GM12878 (cell line): ENCODE measurements around the gene TEX101. TPM values are rescaled to one million over a fixed set of nuclear protein-coding genes. Genes with fewer than 3 reads are reported as not detected.
"Not testable (repeated sequence)": the region's sequence is repeated elsewhere in the genome, so short reads cannot be mapped to it uniquely, and the experiment has no call there.

ENCODE experiments used
- ATAC-seq: fragments of 200-7000 bp; cut with Tn5 transposase; 3 replicates; pipeline ENCODE4 v1.9.1; 2020; ENCODE audit warnings: mild to moderate bottlenecking, moderate library complexity
- BruUV-seq: library from RNA; stranded (reverse); fragments of 400-500 nt; replicated peaks from 2 replicates; lab custom pipeline; 2021; lab: Mats Ljungman, UMichigan
- CTCF ChIA-PET: fragments of 300-600 bp; sonication (Branson Sonifier 250); formaldehyde crosslinking; extraction: SDS; loops from one replicate; lab custom pipeline; 2021; ENCODE audit warnings: inconsistent platforms; lab: Yijun Ruan, JAX
- POLR2A ChIA-PET: fragments of 350-600 bp; formaldehyde crosslinking; extraction: SDS; loops from one replicate; lab custom pipeline; 2021; ENCODE audit warnings: inconsistent platforms; lab: Charles Lee
- RAD21 ChIA-PET: fragments of 300-600 bp; sonication (Branson Sonifier 250); formaldehyde crosslinking; loops from one replicate; lab custom pipeline; 2023; ENCODE audit warnings: antibody characterized with exemption; ENCODE audit not compliant: unreplicated experiment; lab: Charles Lee
- SMC1A ChIA-PET: fragments of 300-600 bp; sonication (Branson Sonifier 250); formaldehyde crosslinking; loops from one replicate; lab custom pipeline; 2023; ENCODE audit not compliant: unreplicated experiment, uncharacterized antibody; lab: Charles Lee
- DNase-seq: peaks from one replicate; pipeline ENCODE4 v3.0.0-alpha.2; 2011; ENCODE audit warnings: low read depth, low spot score
- FAIRE-seq: peaks from 3 replicates; lab custom pipeline; 2011; peaks lifted over from hg19 to GRCh38; lab: Jason Lieb, UNC
- H2AFZ ChIP-seq: 2 replicates; pipeline ENCODE4 v1.6.0; 2011; ENCODE audit warnings: low read depth, low read length, control low read depth; ENCODE audit not compliant: control insufficient read depth
- H3K27ac ChIP-seq: 2 replicates; pipeline ENCODE4 v1.5.1; 2011; ENCODE audit warnings: control low read depth; ENCODE audit not compliant: control insufficient read depth, insufficient read depth
- H3K27me3 ChIP-seq, 2 experiments: replicated peaks in 1 of 2; 2 replicates each; pipeline versions ENCODE4 v1.6.0 to v1.6.1; 2011; ENCODE audit warnings: low read length in 1 of 2; ENCODE audit not compliant: control insufficient read depth in 2 of 2, insufficient read depth in 2 of 2
- H3K36me3 ChIP-seq, 2 experiments: 2 replicates each; pipeline ENCODE4 v1.5.1; 2011; ENCODE audit warnings: low read length in 1 of 2; ENCODE audit not compliant: control insufficient read depth in 2 of 2, insufficient read depth in 2 of 2
- H3K4me1 ChIP-seq: 2 replicates; pipeline ENCODE4 v1.6.1; 2011; ENCODE audit warnings: mild to moderate bottlenecking, low read length, moderate library complexity, mixed read lengths; ENCODE audit not compliant: control insufficient read depth, insufficient read depth
- H3K4me2 ChIP-seq: 2 replicates; pipeline ENCODE4 v1.6.0; 2011; ENCODE audit warnings: control low read depth; ENCODE audit not compliant: control insufficient read depth, insufficient read depth
- H3K4me3 ChIP-seq: fragments of 200-600 bp; sonication (generic); 2 replicates; pipeline ENCODE4 v1.5.1; 2016
- H3K79me2 ChIP-seq: 2 replicates; pipeline ENCODE4 v1.6.0; 2011; ENCODE audit warnings: low read length; ENCODE audit not compliant: control insufficient read depth, insufficient read depth
- H3K9ac ChIP-seq: 2 replicates; pipeline ENCODE4 v1.8.0; 2011; ENCODE audit warnings: low read length, control low read depth, mixed read lengths; ENCODE audit not compliant: control insufficient read depth, insufficient read depth
- H3K9me3 ChIP-seq: replicated peaks from 3 replicates; pipeline ENCODE4 v1.5.1; 2011; ENCODE audit warnings: mild to moderate bottlenecking, low read length; ENCODE audit not compliant: control insufficient read depth, insufficient read depth
- H4K20me1 ChIP-seq: 2 replicates; pipeline ENCODE4 v1.6.0; 2011; ENCODE audit not compliant: control insufficient read depth, insufficient read depth
- CEBPB ChIP-seq, 2 experiments: fragments of 150-350 bp in 1 of 2; IDR thresholded peaks; 2 replicates each; pipeline ENCODE4 v1.6.1; 2012 to 2014; ENCODE audit warnings: low read depth in 2 of 2, low read length in 2 of 2, borderline replicate concordance in 1 of 2, inconsistent platforms in 1 of 2
- E2F8 ChIP-seq: fragments of 450-650 bp; IDR thresholded peaks from 2 replicates; pipeline ENCODE4 v1.6.1; 2018; ENCODE audit warnings: mild to moderate bottlenecking, low read depth, moderate library complexity; ENCODE audit not compliant: partially characterized antibody
- GABPA ChIP-seq: IDR thresholded peaks from 2 replicates; pipeline ENCODE4 v1.6.1; 2014; ENCODE audit warnings: antibody characterized with exemption, low read depth, mild to moderate bottlenecking, inconsistent platforms
- JUND ChIP-seq: IDR thresholded peaks from 2 replicates; pipeline ENCODE4 v1.6.1; 2012; ENCODE audit warnings: low read depth, mild to moderate bottlenecking, low read length, improper control_type of control experiment, moderate library complexity
- KDM1A ChIP-seq: fragments of 200-600 bp; sonication (generic); IDR thresholded peaks from 2 replicates; pipeline ENCODE4 v1.6.1; 2016; ENCODE audit warnings: borderline replicate concordance
- MEF2A ChIP-seq: IDR thresholded peaks from 2 replicates; pipeline ENCODE4 v1.6.1; 2011; ENCODE audit warnings: low read depth, mild to moderate bottlenecking, low read length, moderate library complexity; ENCODE audit not compliant: insufficient read depth
- NFXL1 ChIP-seq: fragments of 450-650 bp; IDR thresholded peaks from 2 replicates; pipeline ENCODE4 v1.6.1; 2017; ENCODE audit warnings: antibody characterized with exemption, mild to moderate bottlenecking, borderline replicate concordance
- RAD51 ChIP-seq: fragments of 450-650 bp; IDR thresholded peaks from 2 replicates; pipeline ENCODE4 v1.6.1; 2016; ENCODE audit warnings: moderate library complexity, mild to moderate bottlenecking, inconsistent platforms
- SMAD5 ChIP-seq: IDR thresholded peaks from 2 replicates; pipeline ENCODE4 v1.6.1; 2016; ENCODE audit warnings: antibody characterized with exemption, low read depth
- YBX1 ChIP-seq: fragments of 450-650 bp; IDR thresholded peaks from 2 replicates; pipeline ENCODE4 v1.6.1; 2016; ENCODE audit warnings: antibody characterized with exemption
- ZNF592 ChIP-seq: fragments of 450-650 bp; IDR thresholded peaks from 2 replicates; pipeline ENCODE4 v1.6.1; 2017; ENCODE audit warnings: mild to moderate bottlenecking, moderate library complexity
- WGBS: methylation state at CpG from one replicate; pipeline ENCODE4 v1.1.6; 2016; ENCODE audit warnings: low lambda C conversion rate; ENCODE audit not compliant: insufficient replicate concordance, insufficient coverage; ENCODE audit errors: missing lambda C conversion rate; 5-methylcytosine and 5-hydroxymethylcytosine counted together
- in situ Hi-C: fragments of 300-500 bp; cut with MboI; formaldehyde crosslinking; loops from 9 replicates; pipeline ENCODE4 v1.14.3; 2018; ENCODE audit warnings: mixed read lengths
- intact Hi-C: fragments of 100-400 bp; cut with micrococcal nuclease; formaldehyde crosslinking; loops from one replicate; pipeline ENCODE4 v1.14.2; 2022; ENCODE audit not compliant: unreplicated experiment
- polyA plus RNA-seq, 11 experiments: library from polyadenylated mRNA; depleted of rRNA in 4 of 11; unstranded in 6 of 11; stranded (reverse) in 5 of 11; fragments of >200 nt; fragmentation: Nextera tagmentation in 4 of 11; fragmentation: Illumina TruSeq in 1 of 11; extraction: Ambion mirVana in 4 of 11; extraction: Trizol in 1 of 11; gene quantifications; 1 replicate in 1 of 11; 2 replicates in 10 of 11; pipeline versions ENCODE4 v1.2.1 to v1.2.3, GENCODE V29; 2011 to 2016; ENCODE audit warnings: inconsistent platforms in 2 of 11, missing spikeins in 2 of 11, low read depth in 1 of 11
- total RNA-seq, 4 experiments: library from RNA; depleted of rRNA in 3 of 4; stranded (reverse); fragments of >200 nt in 3 of 4; fragmentation: Illumina TruSeq in 1 of 4; extraction: Trizol in 1 of 4; gene quantifications; 2 replicates each; pipeline versions ENCODE4 v1.2.1 to v1.2.3, GENCODE V29; 2013 to 2021

Gene TEX101
- total and polyA plus RNA-seq, 10 of the 15 experiments (the other 5 are each of a cell fraction or from before 2014, with no cell fraction given): not detected

- TF ChIP-seq KDM1A (no peak), SMAD5 (no peak), YBX1 (no peak), NFXL1 (no peak), MEF2A (no peak), JUND (no peak)
Measured at GRCh38 chr19:43371909-43372308, 42.8 kb upstream of the TEX101 start (continued).

- Histone ChIP-seq H4K20me1 (no peaks in the 10 kb centered on the region), H3K27me3 (no peaks in the 10 kb centered on the region), H3K79me2 (no peaks in the 10 kb centered on the region), H3K4me3 (no peak overlapping the region), H2AFZ (no peak overlapping the region), H3K4me2 (no peak overlapping the region), H3K4me1 (no peaks in the 10 kb centered on the region), H3K9me3 (no peaks in the 10 kb centered on the region), H3K27ac (no peak overlapping the region), H3K9ac (no peak overlapping the region), H3K36me3 (no peaks in the 10 kb centered on the region)
- ATAC-seq (no peak), FAIRE-seq (no peak), DNase-seq (no peak)
- intact Hi-C loops (no loop called here), in situ Hi-C loops (no loop called here)
- POLR2A ChIA-PET: no interaction called here
- 40% methylated on average over 7 of the region's 7 CpGs for WGBS
- RAD21 ChIA-PET: no interaction called here
- CTCF ChIA-PET: no interaction called here
- TF ChIP-seq ZNF592 (no peak), GABPA (no peak), CEBPB (IDR thresholded peaks at IDR 0.05; ENCODE audit: borderline replicate concordance in 1 of 2, low read depth in 2 of 2, low read length in 2 of 2) (no peak), RAD51 (no peak), E2F8 (no peak)
- BruUV-seq: no TSS peak
- SMC1A ChIA-PET: no interaction called here
Measured at GRCh38 chr19:43372462-43372861, 42.2 kb upstream of the TEX101 start.

GRCh38 chr19:43377624-43378023, 37.1 kb upstream of the TEX101 start:
- RAD21 ChIA-PET, H3K79me2 ChIP-seq, H3K4me1 ChIP-seq, H3K27ac ChIP-seq, H3K9ac ChIP-seq, POLR2A ChIA-PET, CTCF ChIA-PET, H3K9me3 ChIP-seq, H4K20me1 ChIP-seq, SMC1A ChIA-PET, BruUV-seq, H3K4me3 ChIP-seq, H2AFZ ChIP-seq, ATAC-seq, in situ Hi-C loops, H3K4me2 ChIP-seq, DNase-seq, H3K27me3 ChIP-seq, FAIRE-seq, H3K36me3 ChIP-seq, intact Hi-C loops: not testable (repeated sequence)
- no CpG with 5 or more reads among the region's 3 CpGs for WGBS
